Body of pancreas (tissue), 4 donors: Measurements from ENCODE around the gene PI16. TPM values are rescaled to one million over a fixed set of nuclear protein-coding genes. Genes with fewer than 3 reads are reported as not detected.

ENCODE experiments used
- ATAC-seq: fragments of 150-250 bp; one replicate; pipeline ENCODE4 v1.9.1; 2016
- DNase-seq, 4 donors: peaks; one replicate each; pipeline ENCODE4 v3.0.0-alpha.2; 2019
- H3K27ac ChIP-seq, 4 donors: fragments of 200-600 bp; sonication (generic); 1 replicate in 3 of 4; 2 replicates in 1 of 4; pipeline versions ENCODE4 v1.5.1 to v1.6.1; 2016 to 2019; ENCODE audit warnings: mild to moderate bottlenecking in 1 of 4, mixed read lengths in 1 of 4, moderate library complexity in 1 of 4
- H3K27me3 ChIP-seq, 2 donors: fragments of 200-600 bp; sonication (generic); one replicate each; pipeline ENCODE4 v1.6.0; 2016; ENCODE audit warnings: mild to moderate bottlenecking in 1 of 2
- H3K36me3 ChIP-seq, 2 donors: fragments of 200-600 bp; sonication (generic); replicated peaks in 1 of 2; 2 replicates each; pipeline ENCODE4 v1.5.1; 2016; ENCODE audit warnings: low read depth in 2 of 2; ENCODE audit not compliant: insufficient read depth in 1 of 2
- H3K4me1 ChIP-seq: fragments of 200-600 bp; sonication (generic); one replicate; pipeline ENCODE4 v1.6.0; 2016
- H3K4me3 ChIP-seq, 2 donors: fragments of 200-600 bp; sonication (generic); 1 replicate in 1 of 2; 2 replicates in 1 of 2; pipeline ENCODE4 v1.5.1; 2016 to 2019
- H3K9me3 ChIP-seq, 3 donors: fragments of 200-600 bp; sonication (generic); 1 replicate in 2 of 3; 2 replicates in 1 of 3; pipeline ENCODE4 v1.5.1; 2016
- POLR2A ChIP-seq, 3 donors: fragments of 450-650 bp; IDR thresholded peaks; one replicate each; pipeline ENCODE4 v1.6.1; 2016; ENCODE audit warnings: antibody characterized with exemption in 3 of 3, mild to moderate bottlenecking in 2 of 3
- WGBS, 2 donors: methylation state at CpG; one replicate each; pipeline ENCODE4 v1.1.5; 2017; 5-methylcytosine and 5-hydroxymethylcytosine counted together
- intact Hi-C: fragments of 100-400 bp; cut with DNase I; formaldehyde crosslinking; loops from one replicate; pipeline ENCODE4 v1.15.1; 2023
- total RNA-seq, 2 donors: library from RNA; depleted of rRNA; stranded (reverse); fragments of >200 nt; gene quantifications; one replicate each; pipeline ENCODE4 v1.1.0, GENCODE V29; 2016
- TF ChIP-seq, protein P1 (sequence below), 7 experiments: fragments of 450-650 bp in 4 of 7; fragments of 200-600 bp in 3 of 7; sonication (generic) in 3 of 7; IDR thresholded peaks; one replicate each; pipeline ENCODE4 v1.5.1; 2016 to 2019; ENCODE audit warnings: antibody characterized with exemption in 7 of 7

PI16 gene
- total RNA-seq, 2 donors from 2014 or later: 0.33 to 3.1 TPM

DNA sequence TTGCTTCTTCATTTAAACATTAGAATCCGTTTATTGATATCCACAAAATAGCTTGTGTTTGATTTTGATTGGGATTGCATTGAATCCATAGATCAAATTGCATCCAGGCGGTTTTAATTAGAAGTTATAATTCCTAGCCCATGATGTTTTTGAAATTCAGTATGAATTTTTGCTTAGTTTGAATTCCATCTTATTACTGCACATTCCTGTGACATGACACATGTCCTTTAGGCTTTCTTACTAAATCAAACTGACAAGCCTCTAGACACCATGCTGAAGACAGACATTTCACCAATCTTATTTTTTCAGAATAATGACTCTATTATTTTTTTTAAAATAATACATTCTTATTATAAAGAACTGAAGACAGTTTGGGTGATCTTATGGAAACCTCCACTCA is 21.4 kb upstream of the PI16 start:
- no peaks in the 10 kb centered on the region for H3K9me3 ChIP-seq
- H3K27ac ChIP-seq: no peak overlapping the region
- TF ChIP-seq, protein P1, sequence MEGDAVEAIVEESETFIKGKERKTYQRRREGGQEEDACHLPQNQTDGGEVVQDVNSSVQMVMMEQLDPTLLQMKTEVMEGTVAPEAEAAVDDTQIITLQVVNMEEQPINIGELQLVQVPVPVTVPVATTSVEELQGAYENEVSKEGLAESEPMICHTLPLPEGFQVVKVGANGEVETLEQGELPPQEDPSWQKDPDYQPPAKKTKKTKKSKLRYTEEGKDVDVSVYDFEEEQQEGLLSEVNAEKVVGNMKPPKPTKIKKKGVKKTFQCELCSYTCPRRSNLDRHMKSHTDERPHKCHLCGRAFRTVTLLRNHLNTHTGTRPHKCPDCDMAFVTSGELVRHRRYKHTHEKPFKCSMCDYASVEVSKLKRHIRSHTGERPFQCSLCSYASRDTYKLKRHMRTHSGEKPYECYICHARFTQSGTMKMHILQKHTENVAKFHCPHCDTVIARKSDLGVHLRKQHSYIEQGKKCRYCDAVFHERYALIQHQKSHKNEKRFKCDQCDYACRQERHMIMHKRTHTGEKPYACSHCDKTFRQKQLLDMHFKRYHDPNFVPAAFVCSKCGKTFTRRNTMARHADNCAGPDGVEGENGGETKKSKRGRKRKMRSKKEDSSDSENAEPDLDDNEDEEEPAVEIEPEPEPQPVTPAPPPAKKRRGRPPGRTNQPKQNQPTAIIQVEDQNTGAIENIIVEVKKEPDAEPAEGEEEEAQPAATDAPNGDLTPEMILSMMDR (IDR thresholded peaks at IDR 0.05): no peak
- TF ChIP-seq POLR2A (IDR thresholded peaks at IDR 0.05): no peak
- H3K27me3 ChIP-seq: no peaks in the 10 kb centered on the region
- no peaks in the 10 kb centered on the region for H3K4me1 ChIP-seq
- DNase-seq (no peak), ATAC-seq (no peak)
- 75 to 78% methylated on average over 2 of the region's 2 CpGs for WGBS, 2 donors
- H3K36me3 ChIP-seq: no peaks in the 10 kb centered on the region
- intact Hi-C loops: no loop called here
- no peak overlapping the region for H3K4me3 ChIP-seq

DNA sequence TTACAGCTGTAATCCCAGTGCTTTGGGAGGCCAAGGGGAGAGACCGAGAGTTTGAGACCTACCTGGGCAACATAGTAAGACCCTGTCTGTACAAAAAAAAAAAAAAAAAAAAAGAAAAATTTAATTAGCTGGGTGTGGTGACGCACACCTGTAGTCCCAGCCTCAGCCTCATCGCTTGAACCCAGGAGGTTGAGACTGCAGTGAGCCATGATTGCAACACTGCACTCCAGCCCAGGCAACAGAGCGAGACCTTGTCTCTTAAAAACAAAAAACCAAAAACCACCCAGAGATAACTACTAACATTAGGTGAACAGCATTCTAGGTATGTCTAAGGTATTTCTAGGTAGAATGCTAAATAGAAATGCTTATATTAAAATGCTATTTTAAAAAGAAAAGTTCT is 21.0 kb upstream of the PI16 start:
- whole genome bisulfite sequencing, 2 donors: 96 to 100% methylated on average over 4 of the region's 4 CpGs
- H3K27me3 ChIP-seq: no peaks in the 10 kb centered on the region
- H3K4me3 ChIP-seq: no peak overlapping the region
- TF ChIP-seq, protein P1 (IDR thresholded peaks at IDR 0.05): no peak
- no peak for TF ChIP-seq POLR2A (IDR thresholded peaks at IDR 0.05)
- no peaks in the 10 kb centered on the region for H3K4me1 ChIP-seq
- intact Hi-C loops: no loop called here
- H3K36me3 ChIP-seq: no peaks in the 10 kb centered on the region
- no peaks in the 10 kb centered on the region for H3K9me3 ChIP-seq
- no peak overlapping the region for H3K27ac ChIP-seq
- DNase-seq (no peak), ATAC-seq (no peak)

DNA sequence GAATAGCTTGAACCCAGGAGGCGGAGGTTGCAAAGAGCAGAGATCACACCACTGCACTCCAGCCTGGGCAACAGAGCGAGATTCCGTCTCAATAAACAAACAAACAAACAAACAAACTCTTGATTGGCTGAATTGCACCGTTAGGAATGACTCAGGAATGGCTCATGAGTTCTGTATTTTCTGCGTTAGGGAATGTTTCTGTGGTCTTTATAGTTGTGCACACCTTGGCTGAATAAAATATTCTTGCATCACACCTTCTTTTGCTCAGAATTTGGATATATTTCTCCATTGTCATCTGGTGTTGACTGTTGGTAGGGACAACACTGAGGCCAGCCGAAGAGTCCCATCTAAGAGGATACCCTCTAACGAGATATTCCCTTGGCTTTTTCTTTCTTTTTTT is 19.6 kb upstream of the PI16 start:
- H3K4me1 ChIP-seq: no peaks in the 10 kb centered on the region
- no peak for TF ChIP-seq POLR2A (IDR thresholded peaks at IDR 0.05)
- intact Hi-C loops: no loop called here
- no peak overlapping the region for H3K4me3 ChIP-seq
- no peaks in the 10 kb centered on the region for H3K9me3 ChIP-seq
- H3K36me3 ChIP-seq: no peaks in the 10 kb centered on the region
- no peak for ATAC-seq
- no peaks in the 10 kb centered on the region for H3K27me3 ChIP-seq
- WGBS, 2 donors: 83 to 86% methylated on average over 7 of the region's 7 CpGs
- no peak for DNase-seq
- no peak overlapping the region for H3K27ac ChIP-seq

DNA sequence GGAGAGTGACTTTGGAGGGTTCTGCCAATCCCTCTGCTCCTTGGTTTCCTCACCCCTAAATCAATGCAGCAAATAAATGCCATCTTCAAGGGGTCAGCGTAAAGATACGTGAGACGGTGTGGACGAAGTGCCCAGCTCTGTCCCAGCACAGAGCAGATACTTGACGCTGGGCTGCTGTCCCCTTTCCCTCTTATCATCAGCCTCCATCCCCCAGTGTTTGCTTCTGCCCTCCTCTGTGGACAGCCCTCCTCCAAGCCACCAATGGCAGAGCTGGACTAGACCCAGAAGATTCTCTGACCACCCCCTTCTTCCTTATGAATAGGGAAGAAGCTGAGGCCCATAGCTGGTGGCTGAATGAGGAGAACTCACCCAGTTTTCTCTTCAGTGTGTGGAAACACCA is 17.7 kb upstream of the PI16 start:
- Histone ChIP-seq H3K9me3 (no peaks in the 10 kb centered on the region), H3K4me3 (no peak overlapping the region), H3K27ac (no peak overlapping the region), H3K27me3 (no peaks in the 10 kb centered on the region), H3K36me3 (no peaks in the 10 kb centered on the region), H3K4me1 (no peaks in the 10 kb centered on the region)
- DNase-seq (no peak), ATAC-seq (no peak)
- TF ChIP-seq POLR2A (IDR thresholded peaks at IDR 0.05): no peak
- TF ChIP-seq, protein P1 (IDR thresholded peaks at IDR 0.05): no peak
- intact Hi-C loops: no loop called here
- 92% methylated on average over 5 of the region's 5 CpGs for WGBS, 2 donors

DNA sequence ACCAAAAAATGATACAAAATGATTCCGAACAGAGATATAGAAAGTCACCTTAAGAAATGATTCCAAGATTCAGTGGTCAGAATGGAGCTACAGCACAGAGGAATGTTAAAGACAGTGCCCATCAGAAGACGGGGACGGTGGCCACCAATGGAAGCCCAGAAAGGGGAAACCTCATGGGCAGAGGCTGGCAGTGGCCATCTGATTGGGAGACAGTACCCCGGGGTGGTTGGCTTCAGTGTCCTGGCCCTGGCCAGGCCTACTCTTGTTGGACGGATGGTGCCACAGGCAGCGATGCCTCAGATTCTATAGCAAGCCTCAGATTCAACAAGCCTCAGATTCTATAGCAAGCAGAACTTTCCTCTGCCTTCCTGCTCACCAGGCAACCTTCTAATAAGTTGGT is 16.6 kb upstream of the PI16 start:
- no peak for DNase-seq
- Histone ChIP-seq H3K4me1 (no peaks in the 10 kb centered on the region), H3K9me3 (no peaks in the 10 kb centered on the region), H3K27ac (no peak overlapping the region), H3K4me3 (no peak overlapping the region), H3K27me3 (no peaks in the 10 kb centered on the region), H3K36me3 (no peaks in the 10 kb centered on the region)
- ATAC-seq: no peak
- intact Hi-C loops: no loop called here
- 85 to 90% methylated on average over 6 of the region's 6 CpGs for WGBS, 2 donors
- TF ChIP-seq POLR2A (IDR thresholded peaks at IDR 0.05): no peak
- TF ChIP-seq, protein P1 (IDR thresholded peaks at IDR 0.05): no peak
